Astrocyte of the cerebellum (primary cell): ENCODE measurements around the gene SCPEP1.

Experiments used
- DNase-seq: peaks from one replicate; pipeline ENCODE4 v3.0.0-alpha.2; 2011; ENCODE audit warnings: low read depth
- H3K4me3 ChIP-seq: 2 replicates; pipeline ENCODE4 v1.5.1; 2011; ENCODE audit warnings: mild to moderate bottlenecking, low read depth, low read length, moderate library complexity
- CTCF ChIP-seq: IDR thresholded peaks from 2 replicates; pipeline ENCODE4 v1.5.1; 2012; ENCODE audit warnings: low read length, low read depth, moderate library complexity, mild to moderate bottlenecking; ENCODE audit errors: missing control alignments
- in situ Hi-C: cut with HindIII; loops from 2 replicates; pipeline ENCODE4 v1.10.0; 2017; ENCODE audit warnings: low sequenced_read_pairs

Gene SCPEP1, protein sequence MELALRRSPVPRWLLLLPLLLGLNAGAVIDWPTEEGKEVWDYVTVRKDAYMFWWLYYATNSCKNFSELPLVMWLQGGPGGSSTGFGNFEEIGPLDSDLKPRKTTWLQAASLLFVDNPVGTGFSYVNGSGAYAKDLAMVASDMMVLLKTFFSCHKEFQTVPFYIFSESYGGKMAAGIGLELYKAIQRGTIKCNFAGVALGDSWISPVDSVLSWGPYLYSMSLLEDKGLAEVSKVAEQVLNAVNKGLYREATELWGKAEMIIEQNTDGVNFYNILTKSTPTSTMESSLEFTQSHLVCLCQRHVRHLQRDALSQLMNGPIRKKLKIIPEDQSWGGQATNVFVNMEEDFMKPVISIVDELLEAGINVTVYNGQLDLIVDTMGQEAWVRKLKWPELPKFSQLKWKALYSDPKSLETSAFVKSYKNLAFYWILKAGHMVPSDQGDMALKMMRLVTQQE

DNA sequence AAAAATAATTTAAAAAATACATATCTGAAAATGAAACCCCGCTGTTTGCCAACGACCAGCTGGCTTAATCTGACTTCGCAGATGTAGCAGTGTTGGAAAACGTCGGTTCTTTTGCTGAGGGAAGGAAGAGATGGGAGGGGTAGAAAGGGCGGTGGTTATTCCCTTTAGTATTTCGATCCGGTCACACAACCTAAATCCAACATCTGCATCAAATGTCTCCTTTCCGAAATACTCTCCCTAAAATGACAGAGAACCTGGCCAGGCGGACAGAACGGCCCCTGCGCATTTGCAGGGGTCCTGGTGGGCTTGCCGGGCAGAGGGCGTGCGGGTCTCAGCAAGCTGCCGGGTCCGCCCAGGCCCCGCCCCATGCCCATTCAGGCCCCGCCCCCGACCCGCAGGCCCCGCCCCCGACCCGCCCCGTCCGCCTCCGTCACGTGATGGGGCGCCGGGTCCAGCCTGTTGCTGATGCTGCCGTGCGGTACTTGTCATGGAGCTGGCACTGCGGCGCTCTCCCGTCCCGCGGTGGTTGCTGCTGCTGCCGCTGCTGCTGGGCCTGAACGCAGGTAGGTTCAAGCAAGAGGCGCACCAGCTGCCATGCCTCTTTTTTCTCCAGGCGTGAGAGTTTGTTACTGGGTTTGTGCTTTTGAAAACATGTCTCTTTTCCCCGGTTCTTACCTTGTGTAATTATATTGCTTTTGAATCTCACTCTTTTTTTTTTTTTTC lies at the start of gene SCPEP1:
Gene SCPEP1 (plus strand): TSS at position 459 of the 723 bp plus-strand sequence. CDS start 29 bp downstream, at position 488.
- peak within 1 kb of the TSS; percentile 47 for H3K4me3 ChIP-seq
- no peak for TF ChIP-seq CTCF
- in situ Hi-C loops: no loop called here
- peak; percentile 37 for DNase-seq

GRCh38 chr17:56928586-56928985 lies 49.3 kb upstream of the SCPEP1 start:
- in situ Hi-C loops: no loop called here
- TF ChIP-seq CTCF: no peak
- no peak for DNase-seq
- H3K4me3 ChIP-seq: no peak overlapping the region

DNA sequence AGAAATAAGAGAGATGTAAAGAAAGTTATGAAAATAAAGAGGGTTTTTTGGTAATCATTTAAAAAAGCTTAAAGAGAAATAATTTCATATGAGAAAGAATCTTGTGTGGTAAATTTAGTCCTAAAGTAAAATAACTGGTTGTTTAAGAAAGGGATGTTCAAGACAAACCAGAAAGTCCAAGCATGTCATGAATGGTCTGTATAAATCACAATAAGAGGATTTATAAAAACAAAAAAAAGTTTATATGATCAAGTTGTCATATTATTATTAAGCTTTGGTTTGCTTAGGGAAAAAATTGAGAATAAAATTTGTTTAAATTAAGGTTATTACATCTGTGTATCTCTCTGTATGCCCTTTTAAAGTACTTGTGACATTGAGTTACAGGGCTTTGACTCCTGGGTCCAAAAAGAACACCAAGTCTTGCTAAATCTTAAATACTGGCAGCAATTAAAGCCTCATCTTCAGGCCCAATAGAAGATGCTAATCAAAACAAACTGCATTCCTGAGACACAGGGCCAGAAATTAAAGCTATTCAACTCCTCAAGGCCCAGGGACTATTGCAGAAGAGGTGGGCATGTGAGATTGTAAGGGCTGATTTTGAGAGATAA lies 48.5 kb upstream of the SCPEP1 start:
- no peak for TF ChIP-seq CTCF
- DNase-seq: no peak
- in situ Hi-C loops: no loop called here
- H3K4me3 ChIP-seq: no peak overlapping the region

GRCh38 chr17:56930739-56931337 lies 47.1 kb upstream of the SCPEP1 start:
- in situ Hi-C loops: no loop called here
- no peak for TF ChIP-seq CTCF
- H3K4me3 ChIP-seq: no peak overlapping the region
- DNase-seq: no peak

DNA sequence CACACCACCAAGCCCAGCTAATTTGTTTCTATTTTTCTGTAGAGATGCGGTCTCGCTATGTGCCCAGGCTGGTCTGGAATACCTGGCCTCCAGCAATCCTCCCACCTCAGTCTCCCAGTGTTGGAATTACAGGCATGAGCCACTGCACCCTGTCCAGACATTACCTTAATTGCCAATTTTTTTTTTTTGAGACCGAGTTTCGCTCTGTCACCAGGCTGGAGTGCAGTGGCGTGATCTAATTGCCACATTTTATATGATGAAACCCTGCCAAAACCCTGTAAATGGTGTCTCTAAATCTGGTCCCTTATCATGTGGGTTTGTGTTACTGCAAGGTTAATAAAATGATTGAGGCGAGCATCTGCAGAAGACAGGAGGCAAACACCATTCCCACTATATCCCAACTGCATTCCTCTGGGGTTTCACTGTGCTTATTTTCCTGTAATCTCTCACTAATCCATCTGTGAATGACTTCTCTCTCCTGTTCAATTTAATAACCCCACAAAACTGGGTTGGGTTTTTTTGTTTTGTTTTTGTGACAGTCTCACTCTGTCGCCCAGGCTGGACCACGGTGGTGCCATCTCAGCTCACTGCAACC lies 44.7 kb upstream of the SCPEP1 start:
- DNase-seq: no peak
- no peak overlapping the region for H3K4me3 ChIP-seq
- no peak for TF ChIP-seq CTCF
- in situ Hi-C loops: no loop called here

DNA sequence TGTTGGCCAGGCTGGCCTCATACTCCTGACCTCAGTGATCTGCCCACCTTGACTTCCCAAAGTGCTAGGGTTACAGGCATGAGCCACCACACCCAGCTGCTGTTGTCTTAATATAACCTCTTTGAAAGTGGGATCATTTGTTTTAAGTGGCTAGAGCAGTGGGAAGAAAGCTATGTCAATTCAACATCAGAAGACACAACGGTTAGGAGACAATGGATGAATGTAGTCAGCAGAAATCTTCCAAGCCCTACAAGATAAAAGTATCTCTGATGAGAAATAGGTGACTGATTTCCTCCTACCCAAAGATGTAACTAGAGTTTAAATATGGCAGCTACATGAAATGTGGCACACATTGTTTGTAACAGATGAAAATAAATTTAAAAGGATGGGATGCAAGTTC lies 44.1 kb upstream of the SCPEP1 start:
- in situ Hi-C loops: no loop called here
- no peak for TF ChIP-seq CTCF
- no peak for DNase-seq
- H3K4me3 ChIP-seq: no peak overlapping the region
